LNCAP (cell line): ENCODE results near the gene BAG3.

ENCODE experiments used
- CTCF ChIP-seq: fragments of 450-650 bp; IDR thresholded peaks from 2 replicates; pipeline ENCODE4 v1.5.1; 2017; ENCODE audit warnings: mild to moderate bottlenecking

BAG3 gene

GRCh38 chr10:119725517-119725827 is 74.3 kb downstream of the BAG3 start:
- no peak for TF ChIP-seq CTCF

GRCh38 chr10:119725828-119726675 is 74.9 kb downstream of the BAG3 start, which contains the start of gene INPP5F:
Gene INPP5F (plus strand): TSS chr10:119726050. CDS start chr10:119726263, 213 bp downstream.
- TF ChIP-seq CTCF = 0 out of 2 replicates have a peak, but pooled peaks have one; percentile 10

GRCh38 chr10:119726676-119727261 is 75.6 kb downstream of the BAG3 start:
- no peak for TF ChIP-seq CTCF
